HG03432 (cell line): Measurements from ENCODE around the gene LBHD2.
"Not testable (repeated sequence)": the region's sequence is repeated elsewhere in the genome, so short reads cannot be mapped to it uniquely, and the experiment has no call there.

Source experiments
- ATAC-seq: cut with Tn5 transposase; IDR thresholded peaks from one replicate; pipeline ENCODE4 v1.9.1; 2021; ENCODE audit warnings: mild to moderate bottlenecking, moderate library complexity; ENCODE audit not compliant: unreplicated experiment

The LBHD2 gene

GRCh38 chr14:103102689-103103260 is 18.8 kb downstream of the LBHD2 start:
- ATAC-seq, result no peak

DNA sequence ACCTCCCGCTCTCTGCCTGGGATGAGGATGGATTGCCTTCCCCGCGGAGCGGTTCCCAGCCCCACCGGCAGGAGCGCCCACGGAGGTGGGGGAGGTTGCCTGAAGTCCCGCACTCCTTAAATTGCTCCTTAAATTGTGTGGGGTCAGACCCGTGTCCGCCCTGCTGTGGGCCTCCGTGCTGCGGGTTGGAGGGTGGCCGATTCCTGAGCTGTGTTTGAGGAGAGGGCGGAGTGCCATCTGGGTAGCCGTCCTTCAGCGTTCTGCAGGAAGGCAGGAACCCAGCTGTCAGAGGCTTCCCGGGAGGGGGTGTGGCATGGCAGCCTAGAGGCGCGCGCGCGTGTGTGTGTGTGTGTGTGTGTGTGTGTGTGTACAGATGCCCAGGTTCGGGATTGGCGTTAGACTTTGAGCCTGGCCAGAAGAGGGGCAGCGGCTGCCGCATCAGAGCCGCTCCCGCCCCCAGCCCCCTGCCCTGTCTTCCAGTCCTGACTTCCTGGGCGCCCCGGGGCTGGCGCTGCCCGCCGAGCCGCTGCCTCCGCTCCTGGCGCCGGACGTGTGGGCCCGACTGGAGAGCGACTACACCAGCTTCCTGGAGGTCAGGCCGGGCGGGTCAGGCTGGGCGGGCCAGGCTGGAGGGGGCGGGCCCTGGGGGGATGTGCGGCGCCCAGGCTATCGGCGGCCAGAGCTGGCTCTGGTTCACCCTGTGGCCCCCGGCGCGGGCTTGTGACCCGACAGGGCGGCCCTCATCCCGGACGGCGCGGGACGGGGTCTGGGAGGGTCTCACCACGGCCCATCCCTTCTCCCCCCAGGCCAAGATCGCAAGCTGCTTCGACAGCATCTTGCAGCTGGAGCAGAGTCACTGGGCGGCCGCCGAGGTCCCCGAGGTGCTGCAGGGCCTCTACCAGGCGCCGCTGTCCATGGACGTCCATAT is 19.7 kb downstream of the LBHD2 start:
- ATAC-seq, result no peak

DNA sequence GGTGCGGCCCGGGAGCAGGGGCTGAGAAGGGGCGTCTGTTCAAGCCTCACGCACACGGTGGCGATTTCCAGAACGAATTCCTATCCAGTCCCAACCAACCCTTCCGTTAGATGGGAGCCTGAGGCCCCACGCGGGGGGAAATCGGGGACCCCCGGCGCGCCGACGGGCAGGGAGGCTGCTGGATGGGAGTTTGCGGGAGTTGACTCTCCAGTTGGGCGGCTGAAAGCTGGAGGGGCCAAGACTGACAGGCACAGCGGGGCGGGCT is 20.3 kb downstream of the LBHD2 start:
- ATAC-seq, result no peak

- no peak for ATAC-seq
Measured at GRCh38 chr14:103104654-103105452, 20.8 kb downstream of the LBHD2 start.

DNA sequence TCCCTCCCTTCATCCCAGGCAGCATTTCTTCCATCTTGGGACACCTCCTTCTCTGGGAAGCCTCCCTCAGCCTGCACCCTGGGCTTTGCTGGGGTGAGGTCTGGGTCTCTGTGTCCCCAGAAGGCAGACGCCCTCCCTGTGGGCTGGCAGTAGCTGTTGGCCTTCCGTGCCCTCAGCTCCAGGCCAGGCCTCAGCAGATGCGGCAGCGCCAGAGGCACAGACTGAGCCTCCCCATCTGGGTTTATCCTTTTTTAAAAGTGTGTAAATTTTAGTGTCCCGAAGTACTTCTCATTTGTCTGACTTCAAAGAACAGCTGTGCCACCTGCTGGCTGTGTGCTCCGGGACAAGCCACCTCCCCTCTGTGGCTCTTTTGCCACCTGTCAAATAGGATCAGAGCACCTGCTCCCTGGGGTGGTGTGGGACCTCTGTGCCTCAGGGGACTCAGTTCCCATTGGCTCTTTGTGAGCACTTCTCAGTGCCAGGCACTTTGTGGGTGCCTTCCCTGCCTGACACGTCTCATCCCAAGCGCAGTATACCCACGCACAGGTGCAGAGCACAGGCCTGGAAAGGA is 21.7 kb downstream of the LBHD2 start:
- no peak for ATAC-seq

DNA sequence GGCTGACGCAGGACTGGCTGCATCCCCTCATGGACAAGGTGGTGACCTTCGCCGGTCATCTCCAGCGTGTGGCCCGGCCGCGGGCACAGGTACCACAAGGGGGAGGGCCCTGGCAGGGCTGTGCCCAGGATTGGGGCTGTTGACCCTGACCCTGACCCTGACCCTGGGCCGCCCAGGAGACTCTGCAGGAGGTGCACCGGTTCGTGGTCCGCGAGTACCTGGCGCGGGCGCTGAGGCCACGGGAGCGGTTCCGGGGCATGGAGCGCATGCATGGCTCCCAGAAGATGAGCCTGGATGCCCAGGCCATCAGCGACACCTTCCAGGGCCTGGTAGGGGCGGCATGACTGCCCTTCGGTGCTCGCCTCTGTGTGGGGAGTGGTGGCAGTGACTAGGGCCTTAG is 23.4 kb downstream of the LBHD2 start:
- no peak for ATAC-seq

DNA sequence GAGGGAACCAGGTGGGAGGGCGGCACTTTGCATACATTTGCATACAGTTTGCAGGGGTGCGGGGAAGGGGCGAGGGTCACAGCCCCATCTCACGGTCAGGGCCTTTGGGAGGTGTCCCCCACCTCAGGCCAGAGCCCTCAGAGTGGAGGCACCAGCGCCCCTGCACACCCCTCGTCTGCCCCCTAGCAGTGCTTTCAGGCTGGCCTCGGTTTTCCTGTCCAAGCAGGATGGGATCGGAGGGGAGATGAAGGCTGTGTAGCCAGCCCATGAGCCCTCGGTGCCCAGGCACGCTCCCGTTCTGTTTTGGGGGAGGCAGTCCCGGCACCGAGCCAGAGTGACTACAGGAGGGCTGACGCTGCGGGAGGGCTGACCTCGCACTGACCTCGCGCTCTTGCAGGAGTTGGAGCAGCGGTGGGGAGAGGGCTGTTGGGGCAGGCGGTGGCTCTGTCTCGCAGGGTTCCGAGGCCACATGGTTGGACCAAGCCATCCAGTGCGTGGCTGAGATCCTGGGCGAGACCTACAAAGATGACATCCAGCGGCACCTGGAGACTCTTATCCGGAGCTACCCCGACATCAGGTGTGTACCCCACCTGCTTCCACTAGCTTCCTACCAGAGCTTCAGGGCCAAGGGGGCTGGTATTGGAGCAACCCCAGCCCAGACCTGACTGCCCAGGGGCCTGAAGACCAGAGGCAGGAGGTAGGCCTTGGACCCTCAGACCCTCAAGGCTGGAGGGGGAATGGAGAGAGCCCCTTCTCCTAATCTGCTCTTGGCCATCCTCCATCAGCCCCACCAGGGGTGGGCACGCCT is 24.1 kb downstream of the LBHD2 start:
- no peak for ATAC-seq

- peak; percentile 32 for ATAC-seq
Measured at GRCh38 chr14:103108749-103109207, 24.8 kb downstream of the LBHD2 start.

GRCh38 chr14:103109535-103110441 is 25.8 kb downstream of the LBHD2 start:
- no peak for ATAC-seq

DNA sequence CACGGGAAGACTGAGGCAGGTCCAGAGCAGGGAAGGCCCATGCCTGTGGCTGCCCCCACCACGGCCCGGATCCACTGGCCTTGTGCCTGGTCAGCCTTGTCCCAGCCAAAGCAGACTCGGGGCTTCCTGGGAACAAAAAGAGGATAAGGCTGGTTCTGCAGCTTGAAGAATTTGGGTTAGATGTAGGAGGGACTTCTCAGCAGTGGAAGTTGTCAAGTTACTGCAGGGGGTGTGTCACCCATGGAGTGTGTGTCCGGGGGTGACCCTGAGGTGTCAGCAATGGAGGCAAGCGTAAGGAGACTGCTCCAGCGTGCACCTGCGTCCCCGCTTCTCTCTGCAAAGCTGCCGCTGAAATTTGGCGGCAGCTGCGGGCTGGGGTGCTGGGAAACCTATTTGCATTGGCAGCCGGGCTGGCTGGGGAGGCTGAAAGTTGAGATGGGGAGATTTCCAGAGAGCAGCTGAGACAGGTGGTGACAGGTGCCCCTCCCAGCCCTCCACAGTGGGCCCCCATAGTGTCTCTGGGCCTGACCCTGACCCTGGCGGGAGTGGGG is 26.7 kb downstream of the LBHD2 start:
- no peak for ATAC-seq

- ATAC-seq, result no peak
Measured at GRCh38 chr14:103111232-103111868, 27.3 kb downstream of the LBHD2 start.

- no peak for ATAC-seq
Measured at GRCh38 chr14:103112400-103113243, 28.6 kb downstream of the LBHD2 start.

DNA sequence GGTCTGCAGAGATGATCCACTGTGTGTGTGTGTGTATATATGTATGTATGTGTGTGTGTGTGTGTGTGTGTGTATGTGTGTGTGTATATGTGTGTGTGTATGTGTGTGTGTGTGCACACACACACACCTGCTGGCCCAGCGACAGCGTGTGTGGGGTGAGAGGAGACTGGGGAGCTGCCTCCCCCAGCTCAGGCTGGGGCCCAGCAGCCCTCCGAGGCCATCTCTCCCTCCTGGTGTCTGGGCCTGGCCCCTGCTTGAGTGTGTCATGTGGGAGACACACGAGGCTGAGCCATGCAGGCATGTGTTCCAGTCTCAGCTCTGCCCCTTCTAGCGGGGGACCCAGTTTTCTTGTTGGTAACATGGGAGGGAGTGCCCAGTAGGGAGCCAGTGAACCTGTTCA is 29.3 kb downstream of the LBHD2 start:
- no peak for ATAC-seq

DNA sequence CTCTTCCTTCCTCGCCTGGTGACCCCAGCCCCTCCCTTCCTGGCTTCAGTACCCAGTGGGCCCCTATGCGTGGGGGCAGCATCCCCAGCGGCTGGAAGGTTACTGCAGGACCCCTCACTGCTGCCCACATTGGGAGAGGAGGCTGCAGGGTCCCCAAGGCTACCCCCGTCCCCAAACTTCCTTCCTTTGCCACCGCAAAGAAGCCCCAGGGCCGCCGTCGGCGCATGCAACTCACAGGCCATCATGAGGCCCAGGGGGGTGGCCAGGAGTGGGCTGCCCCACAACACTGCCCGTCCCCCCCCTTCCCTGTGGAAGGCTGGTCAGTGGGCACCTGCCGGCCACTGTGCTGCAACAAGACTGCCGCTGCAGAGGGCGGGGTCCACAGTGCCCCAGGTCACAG is 29.8 kb downstream of the LBHD2 start:
- ATAC-seq, result no peak

DNA sequence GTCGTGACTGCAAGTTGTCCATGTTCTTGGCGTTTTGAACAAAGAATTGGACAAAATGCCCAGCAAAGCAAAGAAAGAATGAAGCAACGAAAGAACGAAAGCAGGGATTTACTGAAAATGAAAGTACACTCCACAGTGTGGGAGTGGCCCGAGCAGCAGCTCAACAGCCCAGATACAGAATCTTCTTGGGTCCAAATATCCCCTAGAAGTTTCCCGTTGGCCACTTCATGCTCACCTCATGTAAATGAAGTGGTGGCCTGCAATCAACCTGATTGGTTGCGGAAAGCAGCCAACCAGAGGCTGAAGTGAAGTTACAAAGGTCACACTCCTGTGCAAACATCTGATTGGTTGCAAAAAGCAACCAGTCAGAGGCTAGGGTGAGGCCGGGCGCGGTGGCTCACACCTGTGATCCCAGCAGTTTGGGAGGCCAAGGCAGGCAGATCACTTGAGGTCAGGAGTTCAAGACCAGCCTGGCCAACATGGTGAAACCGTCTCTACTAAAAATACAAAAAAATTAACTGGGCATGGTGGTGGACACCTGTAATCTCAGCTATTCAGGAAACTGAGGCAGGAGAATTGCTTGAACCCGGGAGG is 31.2 kb downstream of the LBHD2 start:
- ATAC-seq, result not testable (repeated sequence)

DNA sequence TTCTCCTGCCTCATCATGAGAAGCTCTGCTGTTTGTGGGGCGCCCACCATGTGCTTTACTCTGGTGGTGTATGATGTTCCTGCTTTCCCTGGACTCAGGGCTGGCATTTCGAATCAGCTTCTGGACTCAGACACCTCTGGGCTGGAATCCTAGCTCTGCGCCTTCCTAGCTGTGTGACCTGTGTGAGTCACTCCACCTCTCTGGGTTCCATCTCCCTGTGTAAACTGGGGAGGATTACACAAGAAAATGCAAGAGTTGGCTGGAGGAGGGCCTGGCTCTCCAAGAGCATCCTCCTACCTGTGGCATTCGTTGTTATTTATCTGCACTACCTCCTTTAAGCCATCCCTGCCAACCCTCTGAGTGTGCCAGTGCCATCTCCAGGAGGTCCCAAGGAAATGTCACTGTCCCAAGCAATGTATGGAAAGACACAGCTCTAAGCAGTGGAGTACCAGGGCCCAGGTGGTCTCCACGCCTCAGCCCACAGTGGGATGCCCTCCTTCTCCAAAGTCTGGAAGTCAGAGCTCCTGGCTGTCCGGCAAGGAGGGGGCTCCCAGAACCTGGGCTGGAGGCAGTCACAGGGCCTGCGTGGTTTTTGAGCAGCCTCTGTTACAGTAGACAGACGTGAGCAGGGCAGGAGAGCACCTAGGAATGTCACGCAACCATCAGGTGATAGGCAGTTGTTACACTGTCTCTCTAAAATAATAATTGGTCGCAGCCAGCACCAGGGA is 32.0 kb downstream of the LBHD2 start:
- no peak for ATAC-seq

DNA sequence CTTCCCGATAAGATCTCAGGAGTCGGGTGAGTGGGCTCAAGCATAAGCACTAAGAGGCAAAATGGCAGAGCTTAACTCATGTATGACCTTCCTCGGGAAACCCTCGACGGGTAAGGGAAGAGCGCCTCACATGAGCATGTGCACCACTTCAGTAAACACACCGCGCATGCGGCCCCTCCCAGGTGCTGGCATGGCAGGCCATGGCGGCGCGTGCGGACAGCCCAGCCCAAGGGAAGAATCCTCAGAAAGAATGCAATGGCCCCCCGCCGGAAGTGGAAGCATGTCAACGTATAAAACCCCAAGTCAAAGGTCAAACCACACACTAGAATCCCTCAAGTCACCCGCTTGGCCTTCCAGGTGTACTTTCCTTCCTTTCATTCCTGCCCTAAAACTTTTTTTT is 32.6 kb downstream of the LBHD2 start:
- no peak for ATAC-seq
